ENCODE results near the gene THEM4. TPM values are rescaled to one million over a fixed set of nuclear protein-coding genes. Genes with fewer than 3 reads are reported as not detected.

The THEM4 gene
- total RNA-seq, 1 experiment from 2014 or later = 41.4 TPM

DNA sequence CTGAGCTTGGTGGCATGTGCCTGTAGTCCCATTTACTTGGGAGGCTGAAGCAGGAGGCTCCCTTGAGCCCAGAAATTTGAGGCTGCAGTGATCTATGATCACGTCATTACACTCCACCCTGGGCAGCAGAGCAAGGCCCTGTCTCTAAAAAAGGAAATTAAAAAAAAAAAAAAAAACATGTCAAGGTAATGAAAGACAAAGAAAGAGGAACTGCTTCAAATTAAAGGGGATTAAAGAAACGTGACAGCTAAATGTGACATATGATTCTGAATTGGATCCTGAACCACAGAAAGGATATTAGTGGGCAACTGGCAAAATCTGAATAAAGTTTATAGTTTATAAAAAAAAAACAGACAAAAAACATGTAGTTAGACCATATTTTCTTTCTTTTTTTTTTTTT, 65.9 kb downstream of the THEM4 start:
- POLR2A ChIA-PET (ENCODE audit: unreplicated experiment) = interaction anchor here (0.6 kb wide), 1 partner anchor 268 kb away, joined by 3 read pairs; no protein-coding TSS in a partner anchor
- H3K4me1 ChIP-seq (replicated peaks; ENCODE audit: insufficient read depth) = peaks cover 16% of the 10 kb centered on the region
- H3K36me3 ChIP-seq (ENCODE audit: low read depth) = no peaks in the 10 kb centered on the region
- no peaks in the 10 kb centered on the region for H4K20me1 ChIP-seq (ENCODE audit: insufficient read depth)
- no peak overlapping the region for H3K4me2 ChIP-seq
- H3K9me2 ChIP-seq (ENCODE audit: insufficient read depth) = no peaks in the 10 kb centered on the region
- peaks cover 22% of the 10 kb centered on the region; the same call in 1 of the 2 replicates for H3F3A ChIP-seq (ENCODE audit: insufficient read depth, low read depth)
- H3K4me3 ChIP-seq = no peak overlapping the region
- no peak for TF ChIP-seq EZH2 (IDR thresholded peaks at IDR 0.05; ENCODE audit: low read depth)
- TF ChIP-seq, protein P1, sequence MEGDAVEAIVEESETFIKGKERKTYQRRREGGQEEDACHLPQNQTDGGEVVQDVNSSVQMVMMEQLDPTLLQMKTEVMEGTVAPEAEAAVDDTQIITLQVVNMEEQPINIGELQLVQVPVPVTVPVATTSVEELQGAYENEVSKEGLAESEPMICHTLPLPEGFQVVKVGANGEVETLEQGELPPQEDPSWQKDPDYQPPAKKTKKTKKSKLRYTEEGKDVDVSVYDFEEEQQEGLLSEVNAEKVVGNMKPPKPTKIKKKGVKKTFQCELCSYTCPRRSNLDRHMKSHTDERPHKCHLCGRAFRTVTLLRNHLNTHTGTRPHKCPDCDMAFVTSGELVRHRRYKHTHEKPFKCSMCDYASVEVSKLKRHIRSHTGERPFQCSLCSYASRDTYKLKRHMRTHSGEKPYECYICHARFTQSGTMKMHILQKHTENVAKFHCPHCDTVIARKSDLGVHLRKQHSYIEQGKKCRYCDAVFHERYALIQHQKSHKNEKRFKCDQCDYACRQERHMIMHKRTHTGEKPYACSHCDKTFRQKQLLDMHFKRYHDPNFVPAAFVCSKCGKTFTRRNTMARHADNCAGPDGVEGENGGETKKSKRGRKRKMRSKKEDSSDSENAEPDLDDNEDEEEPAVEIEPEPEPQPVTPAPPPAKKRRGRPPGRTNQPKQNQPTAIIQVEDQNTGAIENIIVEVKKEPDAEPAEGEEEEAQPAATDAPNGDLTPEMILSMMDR (conservative IDR thresholded peaks at IDR 0.05) = no peak
- CTCF ChIA-PET = interaction anchor here (0.7 kb wide), 1 partner anchor 14 kb away, joined by 4 read pairs; no protein-coding TSS in a partner anchor
- H3K27me3 ChIP-seq (ENCODE audit: insufficient read depth, low read depth) = no peaks in the 10 kb centered on the region
- H3K9me3 ChIP-seq (ENCODE audit: insufficient read depth, low read depth) = no peaks in the 10 kb centered on the region
- intact Hi-C loops (cut with micrococcal nuclease; ENCODE audit: unreplicated experiment) = no loop called here
- no TSS peak for BruUV-seq (replicated peaks)
- H2AFZ ChIP-seq = no peak overlapping the region
- no peak overlapping the region for H3K27ac ChIP-seq
- H3K79me2 ChIP-seq (ENCODE audit: low read depth) = peaks cover 13% of the 10 kb centered on the region; the same call in 1 of the 2 replicates
- no peak for DNase-seq

DNA sequence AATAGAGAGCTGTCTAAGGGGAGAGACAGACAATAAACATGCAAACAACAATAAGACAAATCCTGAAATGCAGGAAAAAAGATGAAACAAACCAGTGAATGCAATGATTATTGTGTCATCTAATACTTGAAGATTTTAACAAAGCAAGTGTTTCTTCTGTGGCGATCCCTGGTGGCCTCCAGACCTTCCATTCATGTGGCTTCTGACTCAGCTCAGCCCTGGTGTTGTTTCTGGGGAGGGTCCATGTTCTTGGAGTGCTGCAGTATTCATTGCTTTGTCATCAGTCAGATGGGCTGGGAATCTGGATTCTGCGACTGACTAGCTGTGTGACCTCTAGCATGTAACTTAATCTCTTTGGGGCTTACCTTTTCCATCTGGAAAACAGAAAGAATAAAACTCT, 68.2 kb downstream of the THEM4 start:
- ChIA-PET POLR2A (ENCODE audit: unreplicated experiment) (interaction anchor here (0.6 kb wide), 2 partner anchors 131 to 148 kb away, joined by 3 to 9 read pairs; no protein-coding TSS in a partner anchor), CTCF (no interaction called here)
- Histone ChIP-seq H4K20me1 (ENCODE audit: insufficient read depth) (no peaks in the 10 kb centered on the region), H3K4me3 (peak overlapping the region; percentile 57; the same call in 1 of the 2 replicates), H3K4me2 (peak overlapping the region; percentile 77), H3K79me2 (ENCODE audit: low read depth) (peaks cover 18% of the 10 kb centered on the region; the same call in 1 of the 2 replicates), H3K27me3 (ENCODE audit: insufficient read depth, low read depth) (no peaks in the 10 kb centered on the region), H3K27ac (peak overlapping the region; percentile 86; the same call in 1 of the 2 replicates), H3K36me3 (ENCODE audit: low read depth) (no peaks in the 10 kb centered on the region), H2AFZ (no peak overlapping the region), H3K9me3 (ENCODE audit: insufficient read depth, low read depth) (no peaks in the 10 kb centered on the region), H3F3A (ENCODE audit: insufficient read depth, low read depth) (peaks cover 26% of the 10 kb centered on the region), H3K9me2 (ENCODE audit: insufficient read depth) (no peaks in the 10 kb centered on the region), H3K4me1 (replicated peaks; ENCODE audit: insufficient read depth) (peaks cover 31% of the 10 kb centered on the region)
- DNase-seq = peak; percentile 22 to 32
- BruUV-seq (replicated peaks) = no TSS peak
- TF ChIP-seq, protein P1 (conservative IDR thresholded peaks at IDR 0.05) = no peak
- TF ChIP-seq EZH2 (IDR thresholded peaks at IDR 0.05; ENCODE audit: low read depth) = no peak
- intact Hi-C loops (cut with micrococcal nuclease; ENCODE audit: unreplicated experiment) = no loop called here

DNA sequence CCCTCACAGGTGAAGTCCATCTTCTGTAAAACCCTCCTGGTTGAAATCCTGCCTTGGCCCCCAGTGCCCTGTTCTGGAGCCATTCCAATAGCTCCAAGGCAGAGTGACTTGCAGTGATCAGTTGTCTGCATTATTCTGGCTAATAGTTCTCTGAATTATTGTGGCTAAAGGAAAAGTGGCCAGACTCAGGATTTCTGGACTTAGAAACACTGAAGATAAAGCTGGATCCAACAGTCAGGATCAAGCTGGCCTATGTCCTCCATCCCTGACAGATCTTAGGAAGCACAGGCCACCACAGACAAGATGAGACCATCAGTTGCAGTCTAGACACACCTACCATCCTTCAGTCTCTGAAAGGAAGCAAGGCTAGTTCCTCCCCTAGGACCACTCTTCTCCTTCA, 68.9 kb downstream of the THEM4 start:
- peak overlapping the region; percentile 77 for H3K4me2 ChIP-seq
- H4K20me1 ChIP-seq (ENCODE audit: insufficient read depth) = no peaks in the 10 kb centered on the region
- peak in 1 of 2 experiments; percentile 33 for DNase-seq
- TSS peak; percentile 66 for BruUV-seq (replicated peaks)
- H3K9me2 ChIP-seq (ENCODE audit: insufficient read depth) = no peaks in the 10 kb centered on the region
- peaks cover 35% of the 10 kb centered on the region for H3K4me1 ChIP-seq (replicated peaks; ENCODE audit: insufficient read depth)
- POLR2A ChIA-PET (ENCODE audit: unreplicated experiment) = interaction anchor here (0.6 to 1.1 kb wide), 7 partner anchors 56 to 346 kb away, joined by 3 to 9 read pairs (median 5); no protein-coding TSS in a partner anchor
- H3K27me3 ChIP-seq (ENCODE audit: insufficient read depth, low read depth) = no peaks in the 10 kb centered on the region
- peak overlapping the region; percentile 80; the same call in 1 of the 2 replicates for H2AFZ ChIP-seq
- intact Hi-C loops (cut with micrococcal nuclease; ENCODE audit: unreplicated experiment) = no loop called here
- no peaks in the 10 kb centered on the region for H3K9me3 ChIP-seq (ENCODE audit: insufficient read depth, low read depth)
- H3F3A ChIP-seq (ENCODE audit: insufficient read depth, low read depth) = peaks cover 32% of the 10 kb centered on the region
- TF ChIP-seq, protein P1 (conservative IDR thresholded peaks at IDR 0.05) = no peak
- no peak for TF ChIP-seq EZH2 (IDR thresholded peaks at IDR 0.05; ENCODE audit: low read depth)
- CTCF ChIA-PET = interaction anchor here (0.8 kb wide), 1 partner anchor 10 kb away, joined by 4 read pairs; no protein-coding TSS in a partner anchor
- H3K79me2 ChIP-seq (ENCODE audit: low read depth) = peaks cover 18% of the 10 kb centered on the region; the same call in 1 of the 2 replicates
- H3K4me3 ChIP-seq = peak overlapping the region; percentile 57
- peak overlapping the region; percentile 86 for H3K27ac ChIP-seq
- H3K36me3 ChIP-seq (ENCODE audit: low read depth) = no peaks in the 10 kb centered on the region
